ENCODE measurements around the gene BLNK.
"Not testable (repeated sequence)": the region's sequence is repeated elsewhere in the genome, so short reads cannot be mapped to it uniquely, and the experiment has no call there.

Gene BLNK
- 0 to 1.2 (median 0) reads per million in 3 donors for total RNA-seq

GRCh38 chr10:96271016-96271815 lies at the start of gene BLNK:
TSS of gene BLNK (minus strand) at chr10:96271569. CDS start at chr10:96271398, 171 bp downstream.
- DNase-seq = no peak
- no peaks in the 10 kb centered on the region for H3K36me3 ChIP-seq (ENCODE audit: control insufficient read depth, insufficient read depth, low read length)
- H3K9me3 ChIP-seq (ENCODE audit: control insufficient read depth, low read length) = no peaks in the 10 kb centered on the region
- H3K4me1 ChIP-seq (ENCODE audit: control insufficient read depth, insufficient read depth, low read length, poor library complexity, severe bottlenecking) = no peaks in the 10 kb centered on the region
- no peaks in the 10 kb centered on the region for H3K27me3 ChIP-seq (replicated peaks; ENCODE audit: control insufficient read depth, insufficient read depth, low read length, poor library complexity, severe bottlenecking)
- no peak within 1 kb of the TSS for H3K27ac ChIP-seq (ENCODE audit: insufficient read depth, low read length, poor library complexity, severe bottlenecking)
- H3K4me3 ChIP-seq (ENCODE audit: insufficient read depth, low read depth, low read length, poor library complexity, severe bottlenecking) = no peak within 1 kb of the TSS

GRCh38 chr10:96319754-96320474 lies 48.5 kb upstream of the BLNK start:
- Histone ChIP-seq H3K9me3 (ENCODE audit: control insufficient read depth, low read length) (no peaks in the 10 kb centered on the region), H3K36me3 (ENCODE audit: control insufficient read depth, insufficient read depth, low read length) (no peaks in the 10 kb centered on the region), H3K27ac (ENCODE audit: insufficient read depth, low read length, poor library complexity, severe bottlenecking) (no peak overlapping the region), H3K4me3 (ENCODE audit: insufficient read depth, low read depth, low read length, poor library complexity, severe bottlenecking) (no peak overlapping the region), H3K4me1 (ENCODE audit: control insufficient read depth, insufficient read depth, low read length, poor library complexity, severe bottlenecking) (no peaks in the 10 kb centered on the region), H3K27me3 (replicated peaks; ENCODE audit: control insufficient read depth, insufficient read depth, low read length, poor library complexity, severe bottlenecking) (no peaks in the 10 kb centered on the region)
- no peak for DNase-seq

GRCh38 chr10:96317067-96317833 lies 45.9 kb upstream of the BLNK start:
- Histone ChIP-seq H3K4me3 (ENCODE audit: insufficient read depth, low read depth, low read length, poor library complexity, severe bottlenecking) (no peak overlapping the region), H3K36me3 (ENCODE audit: control insufficient read depth, insufficient read depth, low read length) (no peaks in the 10 kb centered on the region), H3K27me3 (replicated peaks; ENCODE audit: control insufficient read depth, insufficient read depth, low read length, poor library complexity, severe bottlenecking) (no peaks in the 10 kb centered on the region), H3K9me3 (ENCODE audit: control insufficient read depth, low read length) (no peaks in the 10 kb centered on the region), H3K4me1 (ENCODE audit: control insufficient read depth, insufficient read depth, low read length, poor library complexity, severe bottlenecking) (no peaks in the 10 kb centered on the region), H3K27ac (ENCODE audit: insufficient read depth, low read length, poor library complexity, severe bottlenecking) (no peak overlapping the region)
- no peak for DNase-seq

- H3K9me3 ChIP-seq (ENCODE audit: control insufficient read depth, low read length) = no peaks in the 10 kb centered on the region
- H3K4me1 ChIP-seq (ENCODE audit: control insufficient read depth, insufficient read depth, low read length, poor library complexity, severe bottlenecking) = no peaks in the 10 kb centered on the region
- no peaks in the 10 kb centered on the region for H3K36me3 ChIP-seq (ENCODE audit: control insufficient read depth, insufficient read depth, low read length)
- H3K27ac ChIP-seq (ENCODE audit: insufficient read depth, low read length, poor library complexity, severe bottlenecking) = no peak overlapping the region
- H3K4me3 ChIP-seq (ENCODE audit: insufficient read depth, low read depth, low read length, poor library complexity, severe bottlenecking) = no peak overlapping the region
- DNase-seq = no peak
- H3K27me3 ChIP-seq (replicated peaks; ENCODE audit: control insufficient read depth, insufficient read depth, low read length, poor library complexity, severe bottlenecking) = no peaks in the 10 kb centered on the region
Observed at GRCh38 chr10:96313344-96313743, 42.0 kb upstream of the BLNK start.

- no peaks in the 10 kb centered on the region for H3K36me3 ChIP-seq (ENCODE audit: control insufficient read depth, insufficient read depth, low read length)
- no peak overlapping the region for H3K27ac ChIP-seq (ENCODE audit: insufficient read depth, low read length, poor library complexity, severe bottlenecking)
- no peaks in the 10 kb centered on the region for H3K4me1 ChIP-seq (ENCODE audit: control insufficient read depth, insufficient read depth, low read length, poor library complexity, severe bottlenecking)
- no peaks in the 10 kb centered on the region for H3K9me3 ChIP-seq (ENCODE audit: control insufficient read depth, low read length)
- H3K27me3 ChIP-seq (replicated peaks; ENCODE audit: control insufficient read depth, insufficient read depth, low read length, poor library complexity, severe bottlenecking) = no peaks in the 10 kb centered on the region
- DNase-seq = no peak
- no peak overlapping the region for H3K4me3 ChIP-seq (ENCODE audit: insufficient read depth, low read depth, low read length, poor library complexity, severe bottlenecking)
Observed at GRCh38 chr10:96311180-96311715, 39.9 kb upstream of the BLNK start.

GRCh38 chr10:96310321-96310669 lies 38.9 kb upstream of the BLNK start:
- DNase-seq = no peak
- Histone ChIP-seq H3K4me3 (ENCODE audit: insufficient read depth, low read depth, low read length, poor library complexity, severe bottlenecking) (no peak overlapping the region), H3K27me3 (replicated peaks; ENCODE audit: control insufficient read depth, insufficient read depth, low read length, poor library complexity, severe bottlenecking) (no peaks in the 10 kb centered on the region), H3K27ac (ENCODE audit: insufficient read depth, low read length, poor library complexity, severe bottlenecking) (no peak overlapping the region), H3K36me3 (ENCODE audit: control insufficient read depth, insufficient read depth, low read length) (no peaks in the 10 kb centered on the region), H3K9me3 (ENCODE audit: control insufficient read depth, low read length) (no peaks in the 10 kb centered on the region), H3K4me1 (ENCODE audit: control insufficient read depth, insufficient read depth, low read length, poor library complexity, severe bottlenecking) (no peaks in the 10 kb centered on the region)

- Histone ChIP-seq H3K9me3 (ENCODE audit: control insufficient read depth, low read length) (no peaks in the 10 kb centered on the region), H3K27ac (ENCODE audit: insufficient read depth, low read length, poor library complexity, severe bottlenecking) (no peak overlapping the region), H3K4me1 (ENCODE audit: control insufficient read depth, insufficient read depth, low read length, poor library complexity, severe bottlenecking) (no peaks in the 10 kb centered on the region), H3K27me3 (replicated peaks; ENCODE audit: control insufficient read depth, insufficient read depth, low read length, poor library complexity, severe bottlenecking) (no peaks in the 10 kb centered on the region), H3K36me3 (ENCODE audit: control insufficient read depth, insufficient read depth, low read length) (no peaks in the 10 kb centered on the region), H3K4me3 (ENCODE audit: insufficient read depth, low read depth, low read length, poor library complexity, severe bottlenecking) (no peak overlapping the region)
- DNase-seq = no peak
Observed at GRCh38 chr10:96309628-96310320, 38.4 kb upstream of the BLNK start.

GRCh38 chr10:96308854-96309253 lies 37.5 kb upstream of the BLNK start:
- not testable (repeated sequence) for H3K27me3 ChIP-seq (replicated peaks; ENCODE audit: control insufficient read depth, insufficient read depth, low read length, poor library complexity, severe bottlenecking); H3K9me3 ChIP-seq (ENCODE audit: control insufficient read depth, low read length); H3K27ac ChIP-seq (ENCODE audit: insufficient read depth, low read length, poor library complexity, severe bottlenecking); H3K4me3 ChIP-seq (ENCODE audit: insufficient read depth, low read depth, low read length, poor library complexity, severe bottlenecking); DNase-seq; H3K4me1 ChIP-seq (ENCODE audit: control insufficient read depth, insufficient read depth, low read length, poor library complexity, severe bottlenecking); H3K36me3 ChIP-seq (ENCODE audit: control insufficient read depth, insufficient read depth, low read length)

- H3K27ac ChIP-seq (ENCODE audit: insufficient read depth, low read length, poor library complexity, severe bottlenecking) = no peak overlapping the region
- DNase-seq = no peak
- H3K4me1 ChIP-seq (ENCODE audit: control insufficient read depth, insufficient read depth, low read length, poor library complexity, severe bottlenecking) = no peaks in the 10 kb centered on the region
- H3K9me3 ChIP-seq (ENCODE audit: control insufficient read depth, low read length) = no peaks in the 10 kb centered on the region
- H3K36me3 ChIP-seq (ENCODE audit: control insufficient read depth, insufficient read depth, low read length) = no peaks in the 10 kb centered on the region
- no peak overlapping the region for H3K4me3 ChIP-seq (ENCODE audit: insufficient read depth, low read depth, low read length, poor library complexity, severe bottlenecking)
- H3K27me3 ChIP-seq (replicated peaks; ENCODE audit: control insufficient read depth, insufficient read depth, low read length, poor library complexity, severe bottlenecking) = no peaks in the 10 kb centered on the region
Observed at GRCh38 chr10:96306516-96306915, 35.1 kb upstream of the BLNK start.

All from effector memory CD4-positive, alpha-beta T cell (primary cell).